GM23248 (cell line): ENCODE measurements around the gene XRCC4. TPM values are rescaled to one million over a fixed set of nuclear protein-coding genes. Genes with fewer than 3 reads are reported as not detected.

Source experiments
- DNase-seq: peaks from one replicate; pipeline ENCODE4 v3.0.0-alpha.2; 2015
- H2AFZ ChIP-seq: fragments of 200-600 bp; sonication (generic); 2 replicates; pipeline ENCODE4 v1.6.1; 2016; ENCODE audit warnings: antibody characterized with exemption
- H3F3A ChIP-seq: fragments of 200-600 bp; sonication (generic); 2 replicates; pipeline ENCODE4 v1.6.1; 2016; ENCODE audit warnings: mild to moderate bottlenecking, antibody characterized with exemption, mixed run types; ENCODE audit not compliant: insufficient read depth
- H3K27ac ChIP-seq: fragments of 200-600 bp; sonication (generic); 2 replicates; pipeline ENCODE4 v1.5.1; 2016; ENCODE audit warnings: mild to moderate bottlenecking
- H3K27me3 ChIP-seq: fragments of 200-600 bp; sonication (generic); replicated peaks from 2 replicates; pipeline ENCODE4 v1.6.1; 2016; ENCODE audit warnings: mild to moderate bottlenecking; ENCODE audit not compliant: insufficient read depth
- H3K36me3 ChIP-seq: fragments of 200-600 bp; sonication (generic); 2 replicates; pipeline ENCODE4 v1.6.1; 2016; ENCODE audit warnings: low read depth, mild to moderate bottlenecking
- H3K4me1 ChIP-seq: fragments of 200-600 bp; sonication (generic); 2 replicates; pipeline ENCODE4 v1.6.1; 2016; ENCODE audit warnings: mild to moderate bottlenecking; ENCODE audit not compliant: insufficient read depth
- H3K4me2 ChIP-seq: fragments of 200-600 bp; sonication (generic); one replicate; pipeline ENCODE4 v1.6.1; 2016; ENCODE audit warnings: mild to moderate bottlenecking; ENCODE audit not compliant: unreplicated experiment
- H3K4me3 ChIP-seq: fragments of 200-600 bp; sonication (generic); 2 replicates; pipeline ENCODE4 v1.5.1; 2016; ENCODE audit warnings: mild to moderate bottlenecking
- H3K79me2 ChIP-seq: fragments of 200-600 bp; sonication (generic); 2 replicates; pipeline ENCODE4 v1.6.1; 2016; ENCODE audit warnings: mild to moderate bottlenecking; ENCODE audit not compliant: insufficient read depth
- H3K9ac ChIP-seq: fragments of 200-600 bp; sonication (generic); 2 replicates; pipeline ENCODE4 v1.6.1; 2016; ENCODE audit warnings: mild to moderate bottlenecking
- H3K9me2 ChIP-seq: fragments of 200-600 bp; sonication (generic); 2 replicates; pipeline ENCODE4 v1.6.1; 2016; ENCODE audit warnings: mixed run types, mild to moderate bottlenecking, moderate library complexity; ENCODE audit not compliant: insufficient read depth
- H3K9me3 ChIP-seq: fragments of 200-600 bp; sonication (generic); one replicate; pipeline ENCODE4 v1.6.1; 2017; ENCODE audit warnings: low read depth
- H4K20me1 ChIP-seq: fragments of 200-600 bp; sonication (generic); 2 replicates; pipeline ENCODE4 v1.6.0; 2016; ENCODE audit not compliant: insufficient read depth
- EZH2 ChIP-seq: fragments of 200-600 bp; sonication (generic); IDR thresholded peaks from 2 replicates; pipeline ENCODE4 v1.6.1; 2018; ENCODE audit warnings: antibody characterized with exemption, mild to moderate bottlenecking; ENCODE audit not compliant: insufficient read depth, poor library complexity, severe bottlenecking
- EZH2phosphoT487 ChIP-seq: fragments of 200-600 bp; sonication (generic); IDR thresholded peaks from 2 replicates; pipeline ENCODE4 v1.6.1; 2018; ENCODE audit warnings: antibody characterized with exemption, moderate library complexity, mild to moderate bottlenecking, low read depth; ENCODE audit not compliant: insufficient read depth
- WGBS, 2 experiments: methylation state at CpG; one replicate each; pipeline ENCODE4 v1.1.6; 2015 to 2017; ENCODE audit warnings: low lambda C conversion rate in 2 of 2, low coverage in 1 of 2; ENCODE audit errors: missing lambda C conversion rate in 2 of 2; 5-methylcytosine and 5-hydroxymethylcytosine counted together
- in situ Hi-C: fragments of 300-500 bp; cut with MboI; formaldehyde crosslinking; loops from 2 replicates; pipeline ENCODE4 v1.15.0; 2020
- polyA plus RNA-seq: library from polyadenylated mRNA; unstranded; fragments of >200 nt; fragmentation: Nextera tagmentation; extraction: Ambion mirVana; gene quantifications from 2 replicates; pipeline ENCODE4 v1.2.1, GENCODE V29; 2016
- total RNA-seq: library from RNA; depleted of rRNA; stranded (reverse); fragments of >200 nt; shearing (Covaris generic); gene quantifications from 2 replicates; pipeline ENCODE4 v1.2.3, GENCODE V29; 2014

Gene XRCC4
- total and polyA plus RNA-seq, 2 experiments from 2014 or later, result 11.5 to 11.7 TPM

DNA sequence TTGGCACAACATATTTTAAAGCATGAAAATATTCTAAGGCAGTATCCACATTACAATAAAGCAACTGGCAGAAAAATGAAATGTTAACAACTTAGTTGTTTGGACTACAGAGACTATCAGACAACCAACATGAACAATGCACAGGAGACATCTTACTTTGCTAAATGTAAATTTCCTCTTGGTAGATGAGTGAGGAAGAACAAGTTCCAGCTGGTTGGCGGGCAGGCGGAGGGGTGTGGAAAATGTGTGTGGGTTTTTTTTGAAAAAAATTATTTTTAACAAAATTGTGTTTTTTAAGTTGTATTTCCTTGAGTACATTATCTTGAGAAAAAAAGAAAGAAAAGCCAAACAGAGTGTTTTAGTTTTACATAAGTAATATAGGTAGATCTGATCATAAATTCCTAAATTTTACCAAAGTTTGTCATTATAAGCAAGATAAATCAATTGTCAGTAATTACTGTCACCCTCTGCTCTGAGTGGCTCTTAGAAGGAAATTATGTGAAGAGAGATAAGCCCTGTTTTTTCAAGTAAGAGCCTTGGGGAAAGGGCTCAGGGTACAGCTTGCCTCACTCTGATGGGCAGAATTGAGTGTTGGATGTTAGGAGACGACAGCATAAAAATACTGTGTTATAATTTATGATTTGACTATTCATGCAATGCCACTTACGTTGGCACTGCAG lies 42.7 kb upstream of the XRCC4 start:
- in situ Hi-C loops, result no loop called here
- Histone ChIP-seq H3F3A (no peaks in the 10 kb centered on the region), H4K20me1 (no peaks in the 10 kb centered on the region), H3K4me1 (peaks cover 2% of the 10 kb centered on the region; the same call in 1 of the 2 replicates), H3K4me2 (no peak overlapping the region), H3K9me3 (no peaks in the 10 kb centered on the region), H3K79me2 (no peaks in the 10 kb centered on the region), H3K27ac (no peak overlapping the region), H3K9ac (no peak overlapping the region), H2AFZ (no peak overlapping the region), H3K36me3 (no peaks in the 10 kb centered on the region), H3K9me2 (no peaks in the 10 kb centered on the region), H3K27me3 (no peaks in the 10 kb centered on the region), H3K4me3 (no peak overlapping the region)
- DNase-seq, result no peak
- TF ChIP-seq EZH2phosphoT487 (no peak), EZH2 (no peak)
- WGBS, 2 experiments, result 87 to 93% methylated on average over 4 of the region's 4 CpGs

DNA sequence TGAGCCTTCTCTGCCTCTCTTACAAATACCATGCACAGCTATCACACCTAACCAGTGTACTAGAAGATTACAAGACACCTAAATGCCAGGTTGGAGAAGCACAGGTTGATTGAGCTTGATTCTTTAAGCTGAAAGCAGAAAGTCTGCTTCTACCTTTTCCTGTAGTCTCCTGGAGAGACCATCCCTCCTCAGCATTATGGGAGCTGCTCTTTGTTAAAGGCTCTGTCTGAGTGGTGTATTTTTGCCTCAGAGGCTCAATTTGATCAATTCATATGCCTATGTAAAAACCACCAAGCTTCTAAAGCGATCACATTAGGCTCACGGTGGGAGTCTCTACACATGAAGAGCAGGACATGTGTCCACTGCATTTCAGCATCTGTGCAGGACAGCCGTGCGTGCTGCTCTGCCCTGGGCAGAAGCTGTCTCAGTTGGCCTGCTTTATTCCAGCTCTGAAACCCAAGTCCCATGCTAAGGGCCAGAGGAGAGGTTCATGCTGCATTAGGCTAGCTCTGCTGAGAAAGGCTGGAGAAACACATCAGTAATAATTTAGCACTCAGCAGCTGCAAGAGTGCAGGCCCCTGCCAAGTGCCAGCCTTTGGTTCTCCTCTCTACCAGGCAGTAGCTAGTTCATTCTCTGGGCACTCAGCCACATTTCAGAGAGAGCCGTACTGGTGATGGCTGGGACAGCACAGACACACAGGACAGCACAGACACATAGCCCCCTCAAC lies 41.8 kb upstream of the XRCC4 start:
- H3K36me3 ChIP-seq, result no peaks in the 10 kb centered on the region
- 57 to 61% methylated on average over 5 of the region's 5 CpGs for WGBS, 2 experiments
- H3K9me2 ChIP-seq, result no peaks in the 10 kb centered on the region
- H3F3A ChIP-seq, result no peaks in the 10 kb centered on the region
- H3K4me2 ChIP-seq, result no peak overlapping the region
- H3K27me3 ChIP-seq, result no peaks in the 10 kb centered on the region
- H2AFZ ChIP-seq, result no peak overlapping the region
- H3K4me1 ChIP-seq, result no peaks in the 10 kb centered on the region; the same call in 1 of the 2 replicates
- no peak for DNase-seq
- H3K9me3 ChIP-seq, result no peaks in the 10 kb centered on the region
- H3K9ac ChIP-seq, result no peak overlapping the region
- H3K79me2 ChIP-seq, result no peaks in the 10 kb centered on the region
- H3K4me3 ChIP-seq, result no peak overlapping the region
- no peaks in the 10 kb centered on the region for H4K20me1 ChIP-seq
- in situ Hi-C loops, result no loop called here
- no peak for TF ChIP-seq EZH2
- TF ChIP-seq EZH2phosphoT487, result no peak
- H3K27ac ChIP-seq, result no peak overlapping the region

DNA sequence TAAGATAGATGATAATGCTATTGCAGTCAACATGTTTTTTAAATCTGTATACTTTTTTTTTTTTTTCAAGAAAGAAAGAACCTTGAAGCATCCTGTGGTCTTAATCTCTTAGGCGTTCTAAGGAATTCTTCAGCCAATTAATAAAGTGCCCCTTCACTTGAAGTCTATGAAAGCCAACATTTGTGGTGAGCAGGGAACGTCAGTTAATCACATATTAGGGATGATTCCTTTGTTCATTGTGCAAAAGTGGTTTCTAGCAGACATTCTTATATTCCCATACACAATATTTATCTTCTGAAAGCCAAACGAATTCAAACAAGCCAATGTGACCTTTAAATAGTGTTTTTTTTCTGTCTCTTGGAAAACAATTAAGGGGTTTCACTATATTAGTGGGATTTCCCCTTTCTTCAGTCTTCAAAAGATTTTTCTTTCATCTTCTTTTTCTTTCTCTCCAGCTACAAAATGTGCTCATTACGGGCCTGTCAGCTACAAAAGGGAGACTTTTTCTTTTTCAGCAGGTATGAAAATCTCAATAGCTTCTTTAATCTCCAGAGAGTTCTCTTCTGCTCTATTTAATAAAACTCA lies 40.3 kb upstream of the XRCC4 start:
- no peaks in the 10 kb centered on the region for H4K20me1 ChIP-seq
- no peak for DNase-seq
- no peak overlapping the region for H3K9ac ChIP-seq
- no peaks in the 10 kb centered on the region for H3K79me2 ChIP-seq
- H3K9me3 ChIP-seq, result no peaks in the 10 kb centered on the region
- no peak overlapping the region for H2AFZ ChIP-seq
- H3K4me3 ChIP-seq, result no peak overlapping the region
- no peaks in the 10 kb centered on the region for H3K36me3 ChIP-seq
- H3K27ac ChIP-seq, result no peak overlapping the region
- H3K27me3 ChIP-seq, result no peaks in the 10 kb centered on the region
- no peaks in the 10 kb centered on the region for H3K4me1 ChIP-seq
- no peaks in the 10 kb centered on the region for H3K9me2 ChIP-seq
- TF ChIP-seq EZH2phosphoT487 (no peak), EZH2 (no peak)
- 77 to 78% methylated on average over 4 of the region's 4 CpGs for WGBS, 2 experiments
- in situ Hi-C loops, result no loop called here
- no peak overlapping the region for H3K4me2 ChIP-seq
- H3F3A ChIP-seq, result no peaks in the 10 kb centered on the region

DNA sequence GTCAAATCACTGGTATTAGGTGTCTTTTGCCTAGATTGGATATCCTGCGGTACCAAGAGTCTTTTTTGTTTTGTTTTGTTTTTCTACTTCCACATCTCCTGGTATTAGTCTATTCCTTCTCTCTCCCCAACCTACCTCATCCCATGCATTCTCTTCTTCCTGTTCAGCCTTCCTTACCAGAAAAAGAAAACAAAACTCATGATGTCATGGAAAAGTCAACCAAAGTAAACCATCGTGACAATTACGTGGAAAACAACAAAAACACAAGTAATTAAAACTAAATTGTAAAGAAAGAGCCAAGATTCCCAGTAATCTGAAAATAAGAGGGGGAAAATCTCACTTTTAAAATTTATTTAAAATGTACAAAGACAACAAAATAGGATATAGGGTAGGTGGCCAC lies 38.4 kb upstream of the XRCC4 start:
- 93 to 98% methylated on average over 3 of the region's 3 CpGs for WGBS, 2 experiments
- DNase-seq, result no peak
- no peaks in the 10 kb centered on the region for H3K9me3 ChIP-seq

More for the DNA sequence above, 38.4 kb upstream of the XRCC4 start:
- H2AFZ ChIP-seq, result no peak overlapping the region
- H4K20me1 ChIP-seq, result no peaks in the 10 kb centered on the region
- H3K4me1 ChIP-seq, result no peaks in the 10 kb centered on the region
- no peaks in the 10 kb centered on the region for H3K9me2 ChIP-seq
- no peaks in the 10 kb centered on the region for H3F3A ChIP-seq
- TF ChIP-seq EZH2, result no peak
- TF ChIP-seq EZH2phosphoT487, result no peak
- in situ Hi-C loops, result no loop called here
- no peaks in the 10 kb centered on the region for H3K79me2 ChIP-seq
- no peak overlapping the region for H3K4me2 ChIP-seq
- no peaks in the 10 kb centered on the region for H3K36me3 ChIP-seq
- no peak overlapping the region for H3K9ac ChIP-seq
- H3K27ac ChIP-seq, result no peak overlapping the region
- no peaks in the 10 kb centered on the region for H3K27me3 ChIP-seq
- H3K4me3 ChIP-seq, result no peak overlapping the region
